ENCODE results near the gene EDN3.

DNA sequence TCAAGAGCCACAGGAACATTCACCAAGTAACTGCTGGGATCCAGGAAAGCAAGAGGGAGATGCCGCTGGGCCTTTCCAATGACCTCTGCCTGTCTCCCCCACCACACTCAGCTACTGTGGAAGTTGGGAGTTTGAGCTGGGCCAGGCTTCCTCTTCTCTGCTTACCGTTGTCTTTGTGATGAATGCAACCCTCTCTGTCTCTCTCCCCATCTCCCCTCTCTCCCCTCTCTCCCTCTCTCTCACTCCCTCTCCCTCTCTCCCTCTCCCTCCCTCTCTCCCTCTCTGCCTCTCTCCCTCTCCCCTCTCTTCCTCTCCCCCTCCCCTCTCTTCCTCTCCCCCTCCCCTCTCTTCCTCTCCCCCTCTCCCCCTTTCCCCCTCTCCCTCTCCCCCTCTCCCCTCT is 54.8 kb downstream of the EDN3 start:
- TF ChIP-seq, protein P1, sequence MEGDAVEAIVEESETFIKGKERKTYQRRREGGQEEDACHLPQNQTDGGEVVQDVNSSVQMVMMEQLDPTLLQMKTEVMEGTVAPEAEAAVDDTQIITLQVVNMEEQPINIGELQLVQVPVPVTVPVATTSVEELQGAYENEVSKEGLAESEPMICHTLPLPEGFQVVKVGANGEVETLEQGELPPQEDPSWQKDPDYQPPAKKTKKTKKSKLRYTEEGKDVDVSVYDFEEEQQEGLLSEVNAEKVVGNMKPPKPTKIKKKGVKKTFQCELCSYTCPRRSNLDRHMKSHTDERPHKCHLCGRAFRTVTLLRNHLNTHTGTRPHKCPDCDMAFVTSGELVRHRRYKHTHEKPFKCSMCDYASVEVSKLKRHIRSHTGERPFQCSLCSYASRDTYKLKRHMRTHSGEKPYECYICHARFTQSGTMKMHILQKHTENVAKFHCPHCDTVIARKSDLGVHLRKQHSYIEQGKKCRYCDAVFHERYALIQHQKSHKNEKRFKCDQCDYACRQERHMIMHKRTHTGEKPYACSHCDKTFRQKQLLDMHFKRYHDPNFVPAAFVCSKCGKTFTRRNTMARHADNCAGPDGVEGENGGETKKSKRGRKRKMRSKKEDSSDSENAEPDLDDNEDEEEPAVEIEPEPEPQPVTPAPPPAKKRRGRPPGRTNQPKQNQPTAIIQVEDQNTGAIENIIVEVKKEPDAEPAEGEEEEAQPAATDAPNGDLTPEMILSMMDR (IDR thresholded peaks at IDR 0.05; ENCODE audit: extremely low read depth in 1 of 2, insufficient read depth in 1 of 2, low read depth in 1 of 2, low read length in 2 of 2) = no peak
- TF ChIP-seq POLR2A (IDR thresholded peaks at IDR 0.05; ENCODE audit: low read depth, low read length) (no peak), EZH2 (IDR thresholded peaks at IDR 0.05; ENCODE audit: borderline replicate concordance, low read depth, low read length, severe bottlenecking) (no peak), POLR2AphosphoS5 (IDR thresholded peaks at IDR 0.05; ENCODE audit: insufficient read depth, low read depth, low read length) (no peak), MYC (IDR thresholded peaks at IDR 0.05; ENCODE audit: low read depth, low read length) (no peak)
- TF ChIP-seq, protein P2, sequence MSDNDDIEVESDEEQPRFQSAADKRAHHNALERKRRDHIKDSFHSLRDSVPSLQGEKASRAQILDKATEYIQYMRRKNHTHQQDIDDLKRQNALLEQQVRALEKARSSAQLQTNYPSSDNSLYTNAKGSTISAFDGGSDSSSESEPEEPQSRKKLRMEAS (IDR thresholded peaks at IDR 0.05; ENCODE audit: insufficient read depth, insufficient read length) = no peak

Measured in endothelial cell of umbilical vein (primary cell).